Caco-2 (cell line): Measurements from ENCODE around the gene LATS1. TPM values are rescaled to one million over a fixed set of nuclear protein-coding genes. Genes with fewer than 3 reads are reported as not detected.

Experiments
- BruUV-seq: library from RNA; stranded (reverse); fragments of 400-500 nt; replicated peaks from 2 replicates; lab custom pipeline; 2021; lab: Mats Ljungman, UMichigan
- CTCF ChIA-PET: fragments of 300-600 bp; sonication (Branson Sonifier 250); formaldehyde crosslinking; loops from one replicate; lab custom pipeline; 2022; ENCODE audit warnings: antibody characterized with exemption; lab: Charles Lee
- POLR2A ChIA-PET: fragments of 300-600 bp; sonication (Branson Sonifier 250); formaldehyde crosslinking; loops from one replicate; lab custom pipeline; 2022; ENCODE audit warnings: antibody characterized with exemption; lab: Charles Lee
- DNase-seq, 2 experiments: peaks; one replicate each; pipeline versions ENCODE4 v3.0.0 to v3.0.0-alpha.2; 2020 to 2022
- H3K27me3 ChIP-seq: replicated peaks from 2 replicates; pipeline ENCODE4 v1.6.0; 2011; ENCODE audit warnings: low read length; ENCODE audit not compliant: control insufficient read depth, insufficient read depth
- H3K36me3 ChIP-seq: 2 replicates; pipeline ENCODE4 v1.5.1; 2011; ENCODE audit warnings: low read length; ENCODE audit not compliant: control insufficient read depth, insufficient read depth
- H3K4me1 ChIP-seq: fragments of 250-450 bp; sonication (Bioruptor Pico); 2 replicates; pipeline ENCODE4 v1.5.1; 2020; ENCODE audit warnings: mild to moderate bottlenecking
- H3K4me3 ChIP-seq: 2 replicates; pipeline ENCODE4 v1.5.1; 2011; ENCODE audit warnings: low read depth, mild to moderate bottlenecking, control low read depth, low read length
- H3K9me3 ChIP-seq: fragments of 250-450 bp; sonication (Bioruptor Pico); 2 replicates; pipeline ENCODE4 v1.5.1; 2020; ENCODE audit warnings: mild to moderate bottlenecking, moderate library complexity
- H3K27ac Mint-ChIP-seq: one replicate; pipeline ENCODE4 v1.8.0; 2022; ENCODE audit warnings: mixed read lengths; ENCODE audit not compliant: unreplicated experiment
- H3K27me3 Mint-ChIP-seq: one replicate; pipeline ENCODE4 v1.8.0; 2022; ENCODE audit warnings: mixed read lengths; ENCODE audit not compliant: insufficient read depth, unreplicated experiment
- H3K36me3 Mint-ChIP-seq: one replicate; pipeline ENCODE4 v1.8.0; 2022; ENCODE audit warnings: mild to moderate bottlenecking, mixed read lengths; ENCODE audit not compliant: insufficient read depth, unreplicated experiment
- H3K4me1 Mint-ChIP-seq: one replicate; pipeline ENCODE4 v1.8.0; 2022; ENCODE audit warnings: low read depth, mixed read lengths; ENCODE audit not compliant: unreplicated experiment
- H3K4me3 Mint-ChIP-seq: one replicate; pipeline ENCODE4 v1.8.0; 2022; ENCODE audit warnings: mild to moderate bottlenecking, moderate library complexity, mixed read lengths; ENCODE audit not compliant: unreplicated experiment
- H3K9me3 Mint-ChIP-seq: one replicate; pipeline ENCODE4 v1.8.0; 2022; ENCODE audit warnings: mixed read lengths; ENCODE audit not compliant: unreplicated experiment
- CTCF ChIP-seq, 2 experiments: fragments of 200-600 bp in 1 of 2; IDR thresholded peaks; 1 replicate in 1 of 2; 2 replicates in 1 of 2; pipeline versions ENCODE4 v1.5.1 to v1.8.0; 2011 to 2022; ENCODE audit warnings: antibody characterized with exemption in 1 of 2, control low read depth in 1 of 2, inconsistent platforms in 1 of 2, low read depth in 1 of 2, low read length in 1 of 2, mild to moderate bottlenecking in 1 of 2, moderate library complexity in 1 of 2; ENCODE audit not compliant: insufficient read depth in 1 of 2, severe bottlenecking in 1 of 2, unreplicated experiment in 1 of 2
- intact Hi-C: fragments of 100-400 bp; cut with micrococcal nuclease; formaldehyde crosslinking; loops from one replicate; pipeline ENCODE4 v1.10.0; 2022; ENCODE audit not compliant: unreplicated experiment
- total RNA-seq: library from RNA; stranded (reverse); gene quantifications from 2 replicates; pipeline ENCODE4 v1.2.3, GENCODE V29; 2022

LATS1 gene
- total RNA-seq, 1 experiment from 2014 or later = 28.7 TPM

DNA sequence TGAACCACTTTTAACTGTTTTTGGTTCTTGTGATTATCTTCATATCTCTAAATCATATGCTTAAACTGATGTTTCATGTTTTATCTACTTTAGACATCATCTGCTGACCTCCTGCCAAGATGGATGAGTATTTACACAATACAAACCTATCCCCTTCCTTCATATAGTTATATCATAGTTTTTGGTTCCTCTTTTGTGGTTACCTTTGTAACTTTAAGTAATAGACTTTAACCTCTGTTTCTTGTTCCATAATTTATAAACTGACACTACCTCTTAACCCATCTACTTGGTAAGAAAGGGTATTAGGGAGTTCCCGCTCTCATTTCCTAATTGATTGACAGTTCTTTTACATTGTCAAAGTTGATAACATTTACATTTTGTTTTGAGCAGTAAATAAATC, 43.5 kb upstream of the LATS1 start:
- intact Hi-C loops = no loop called here
- H3K9me3 ChIP-seq = 0 out of 2 replicates have a peak, but pooled peaks cover 3% of the 10 kb centered on the region
- H3K4me1 ChIP-seq = no peaks in the 10 kb centered on the region
- no peaks in the 10 kb centered on the region for H3K4me1 Mint-ChIP-seq
- POLR2A ChIA-PET = no interaction called here
- peaks cover 38% of the 10 kb centered on the region for H3K36me3 Mint-ChIP-seq
- CTCF ChIA-PET = no interaction called here
- H3K9me3 Mint-ChIP-seq = peaks cover 9% of the 10 kb centered on the region
- H3K27ac Mint-ChIP-seq = no peak overlapping the region
- H3K4me3 Mint-ChIP-seq = no peak overlapping the region
- H3K27me3 Mint-ChIP-seq = no peaks in the 10 kb centered on the region
- H3K36me3 ChIP-seq = peaks cover 2% of the 10 kb centered on the region; the same call in 1 of the 2 replicates
- no peak for TF ChIP-seq CTCF (IDR thresholded peaks at IDR 0.05; ENCODE audit: insufficient read depth in 1 of 2, low read depth in 1 of 2, low read length in 1 of 2, severe bottlenecking in 1 of 2, unreplicated experiment in 1 of 2)
- no TSS peak for BruUV-seq
- no peaks in the 10 kb centered on the region for H3K27me3 ChIP-seq
- DNase-seq = no peak
- no peak overlapping the region for H3K4me3 ChIP-seq

DNA sequence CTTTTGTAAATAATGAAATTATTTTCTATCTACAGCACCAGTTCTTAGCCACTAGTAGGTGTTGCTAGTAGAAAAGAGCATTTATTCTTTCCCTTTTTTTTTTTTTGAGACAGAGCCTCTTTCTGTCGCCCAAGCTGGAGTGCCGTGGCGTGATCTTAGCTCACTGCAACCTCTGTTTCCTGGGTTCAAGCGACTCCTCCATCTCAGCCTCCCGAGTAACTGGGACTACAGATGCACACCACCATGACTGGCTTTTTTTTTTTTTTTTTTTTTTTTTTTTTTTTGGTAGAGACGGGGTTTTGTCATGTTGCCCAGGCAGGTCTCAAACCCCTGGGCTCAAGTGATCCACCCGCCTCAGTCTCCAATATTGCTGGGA, 38.3 kb upstream of the LATS1 start:
- no peak for DNase-seq
- POLR2A ChIA-PET = no interaction called here
- Mint-ChIP-seq H3K36me3 (peaks cover 27% of the 10 kb centered on the region), H3K27ac (peak overlapping the region; percentile 17), H3K4me3 (no peak overlapping the region), H3K9me3 (no peaks in the 10 kb centered on the region), H3K4me1 (peaks cover 6% of the 10 kb centered on the region), H3K27me3 (no peaks in the 10 kb centered on the region)
- no peaks in the 10 kb centered on the region for H3K4me1 ChIP-seq
- no peak for TF ChIP-seq CTCF (IDR thresholded peaks at IDR 0.05; ENCODE audit: insufficient read depth in 1 of 2, low read depth in 1 of 2, low read length in 1 of 2, severe bottlenecking in 1 of 2, unreplicated experiment in 1 of 2)
- no TSS peak for BruUV-seq
- no peaks in the 10 kb centered on the region for H3K9me3 ChIP-seq
- H3K36me3 ChIP-seq = no peaks in the 10 kb centered on the region
- intact Hi-C loops = no loop called here
- H3K4me3 ChIP-seq = no peak overlapping the region
- CTCF ChIA-PET = no interaction called here
- no peaks in the 10 kb centered on the region for H3K27me3 ChIP-seq

DNA sequence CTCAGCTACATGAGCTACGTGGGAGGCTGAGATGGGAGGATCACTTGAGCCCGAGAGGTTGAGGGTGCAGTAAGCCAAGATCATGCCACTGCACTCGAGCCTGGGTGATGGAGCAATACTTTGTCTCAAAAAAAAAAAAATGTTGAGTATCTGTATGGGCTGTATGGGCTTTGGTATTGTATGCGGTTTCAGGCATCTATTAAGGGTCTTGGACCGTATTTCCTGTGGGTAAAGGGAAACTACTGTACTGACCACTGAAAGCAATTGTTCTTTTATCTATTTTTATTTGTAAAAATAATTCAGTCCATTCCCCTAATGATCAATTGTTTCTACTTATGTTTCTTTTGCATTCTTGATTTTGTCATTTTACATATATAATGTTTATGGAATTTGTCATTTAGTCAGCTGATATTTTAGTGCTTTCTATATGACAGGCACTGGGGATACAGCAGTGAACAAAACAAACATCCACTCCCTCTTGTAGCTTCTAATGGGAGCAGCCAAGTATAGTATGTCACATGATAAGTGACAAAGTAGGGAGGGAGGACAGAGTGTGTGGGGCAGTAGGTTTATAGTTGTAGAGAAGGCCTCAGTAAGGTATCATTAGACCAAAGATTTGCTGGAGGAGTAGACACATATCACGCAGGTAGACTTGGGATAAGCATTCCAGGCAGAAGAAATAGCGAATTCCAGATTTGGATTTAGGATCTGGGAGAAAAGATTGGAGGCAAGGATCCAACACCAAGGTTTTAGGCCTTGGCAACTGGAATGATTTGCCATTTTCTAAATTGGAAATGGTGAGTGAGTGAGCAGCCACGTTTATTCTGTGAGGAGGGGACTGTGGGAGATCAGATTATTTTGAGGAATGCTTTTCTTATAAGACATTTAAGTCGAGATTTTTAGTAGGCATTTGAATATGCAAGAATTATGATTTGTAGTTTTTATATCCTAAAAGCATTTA, 37.7 kb upstream of the LATS1 start:
- no peak for TF ChIP-seq CTCF (IDR thresholded peaks at IDR 0.05; ENCODE audit: insufficient read depth in 1 of 2, low read depth in 1 of 2, low read length in 1 of 2, severe bottlenecking in 1 of 2, unreplicated experiment in 1 of 2)
- no TSS peak for BruUV-seq
- Mint-ChIP-seq H3K36me3 (peaks cover 29% of the 10 kb centered on the region), H3K4me1 (peaks cover 6% of the 10 kb centered on the region), H3K4me3 (no peak overlapping the region), H3K27me3 (no peaks in the 10 kb centered on the region), H3K9me3 (no peaks in the 10 kb centered on the region), H3K27ac (peak overlapping the region; percentile 17)
- no peaks in the 10 kb centered on the region for H3K36me3 ChIP-seq
- no peak overlapping the region for H3K4me3 ChIP-seq
- intact Hi-C loops = no loop called here
- H3K27me3 ChIP-seq = no peaks in the 10 kb centered on the region
- ChIA-PET POLR2A (no interaction called here), CTCF (no interaction called here)
- no peaks in the 10 kb centered on the region for H3K9me3 ChIP-seq
- H3K4me1 ChIP-seq = no peaks in the 10 kb centered on the region
- no peak for DNase-seq
